Hepatocyte (in vitro differentiated cells): ENCODE results near the gene NAV2. TPM values are rescaled to one million over a fixed set of nuclear protein-coding genes. Genes with fewer than 3 reads are reported as not detected.

Source experiments
- DNase-seq: peaks from one replicate; pipeline ENCODE4 v3.0.0-alpha.2; 2016; ENCODE audit warnings: low spot score
- H2AFZ ChIP-seq: fragments of 200-600 bp; sonication (generic); 2 replicates; pipeline ENCODE4 v1.6.0; 2016; ENCODE audit warnings: antibody characterized with exemption, mild to moderate bottlenecking
- H3K27ac ChIP-seq: fragments of 200-600 bp; sonication (generic); 2 replicates; pipeline ENCODE4 v1.5.1; 2016; ENCODE audit warnings: mild to moderate bottlenecking
- H3K27me3 ChIP-seq: fragments of 200-600 bp; sonication (generic); 2 replicates; pipeline ENCODE4 v1.6.1; 2016
- H3K36me3 ChIP-seq: fragments of 200-600 bp; sonication (generic); replicated peaks from 2 replicates; pipeline ENCODE4 v1.5.1; 2016; ENCODE audit warnings: low read depth; ENCODE audit not compliant: insufficient read depth
- H3K4me1 ChIP-seq: fragments of 200-600 bp; sonication (generic); 2 replicates; pipeline ENCODE4 v1.5.1; 2016; ENCODE audit warnings: mild to moderate bottlenecking, moderate library complexity; ENCODE audit not compliant: insufficient read depth
- H3K4me2 ChIP-seq: fragments of 200-600 bp; sonication (generic); 2 replicates; pipeline ENCODE4 v1.6.0; 2016
- H3K4me3 ChIP-seq: fragments of 200-600 bp; sonication (generic); 2 replicates; pipeline ENCODE4 v1.5.1; 2016; ENCODE audit warnings: mild to moderate bottlenecking
- H3K79me2 ChIP-seq: fragments of 200-600 bp; sonication (generic); 2 replicates; pipeline ENCODE4 v1.6.0; 2017; ENCODE audit warnings: mild to moderate bottlenecking
- H3K9me2 ChIP-seq: fragments of 200-600 bp; sonication (generic); replicated peaks from 2 replicates; pipeline ENCODE4 v1.6.0; 2017; ENCODE audit warnings: mild to moderate bottlenecking; ENCODE audit not compliant: insufficient read depth
- H3K9me3 ChIP-seq: fragments of 200-600 bp; sonication (generic); 2 replicates; pipeline ENCODE4 v1.5.1; 2016; ENCODE audit warnings: low read depth, mild to moderate bottlenecking
- H4K20me1 ChIP-seq: fragments of 200-600 bp; sonication (generic); 2 replicates; pipeline ENCODE4 v1.6.0; 2016; ENCODE audit warnings: mild to moderate bottlenecking; ENCODE audit not compliant: insufficient read depth, poor library complexity, severe bottlenecking
- EZH2 ChIP-seq: fragments of 200-600 bp; sonication (generic); IDR thresholded peaks from 2 replicates; pipeline ENCODE4 v1.6.1; 2016; ENCODE audit warnings: antibody characterized with exemption, mild to moderate bottlenecking, borderline replicate concordance
- EZH2phosphoT487 ChIP-seq: fragments of 200-600 bp; sonication (generic); IDR thresholded peaks from one replicate; pipeline ENCODE4 v1.6.1; 2018; ENCODE audit warnings: antibody characterized with exemption, mild to moderate bottlenecking, low read depth, moderate library complexity; ENCODE audit not compliant: unreplicated experiment, severe bottlenecking
- WGBS: methylation state at CpG from one replicate; pipeline ENCODE4 v1.1.6; 2016; ENCODE audit warnings: low lambda C conversion rate; ENCODE audit errors: missing lambda C conversion rate; 5-methylcytosine and 5-hydroxymethylcytosine counted together
- polyA plus RNA-seq: library from polyadenylated mRNA; unstranded; fragments of >200 nt; fragmentation: Nextera tagmentation; extraction: Ambion mirVana; gene quantifications from 2 replicates; pipeline ENCODE4 v1.2.1, GENCODE V29; 2016
- total RNA-seq: library from RNA; depleted of rRNA; stranded (reverse); fragments of >200 nt; gene quantifications from 2 replicates; pipeline ENCODE4 v1.2.3, GENCODE V29; 2014
- TF ChIP-seq, protein P1 (sequence below): fragments of 200-600 bp; sonication (generic); IDR thresholded peaks from 2 replicates; pipeline ENCODE4 v1.5.1; 2016; ENCODE audit warnings: antibody characterized with exemption, mild to moderate bottlenecking; ENCODE audit not compliant: poor library complexity

The NAV2 gene
- total and polyA plus RNA-seq, 2 experiments from 2014 or later = 23.7 to 30.8 TPM

DNA sequence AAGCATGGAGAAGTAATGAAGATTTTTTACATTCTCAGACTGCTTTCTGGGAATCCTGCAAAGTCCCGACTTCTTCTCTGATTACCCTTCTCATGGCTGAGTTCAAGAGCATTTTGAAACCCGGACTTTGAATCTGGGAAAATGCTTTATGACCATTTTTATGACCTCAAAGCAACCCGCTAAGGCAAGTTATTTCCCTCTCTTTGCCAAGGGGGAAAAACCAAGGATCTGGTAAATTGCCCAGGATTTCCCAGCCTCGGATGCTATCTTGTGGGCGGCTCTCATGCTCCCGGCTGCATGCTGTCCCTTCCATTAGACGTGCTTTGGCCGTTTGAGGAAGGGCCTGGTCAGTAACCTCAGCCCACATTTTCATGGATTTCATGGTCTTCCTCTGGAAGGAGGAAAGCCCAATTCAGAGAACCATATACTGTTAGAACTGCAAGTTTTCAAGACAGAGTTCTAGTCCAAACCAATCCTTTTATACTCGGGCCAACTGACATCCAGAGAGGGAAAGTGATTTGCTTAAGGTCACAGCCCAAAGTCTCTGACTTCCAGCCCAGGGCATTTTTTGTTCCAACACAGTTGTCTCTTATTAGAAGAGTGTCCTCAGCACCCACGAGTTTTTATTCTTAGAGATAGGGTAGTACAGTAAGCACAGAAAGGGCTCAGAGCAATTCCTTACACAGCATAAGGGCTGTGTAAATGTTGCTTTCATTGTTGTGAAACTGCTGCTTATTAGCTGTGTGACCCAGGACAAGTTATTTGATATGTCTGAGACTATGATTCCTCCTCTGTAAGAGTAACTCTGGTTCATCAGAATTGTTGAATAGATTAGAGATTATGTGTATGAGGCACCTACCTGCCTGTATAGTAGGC lies 77.4 kb downstream of the NAV2 start:
- Histone ChIP-seq H3K4me3 (no peak overlapping the region), H3K4me2 (peak overlapping the region; percentile 44), H3K79me2 (peaks cover 58% of the 10 kb centered on the region), H3K4me1 (peaks cover 34% of the 10 kb centered on the region), H3K9me2 (no peaks in the 10 kb centered on the region), H4K20me1 (no peaks in the 10 kb centered on the region), H3K27ac (peak overlapping the region; percentile 76), H3K27me3 (no peaks in the 10 kb centered on the region), H2AFZ (no peak overlapping the region), H3K36me3 (no peaks in the 10 kb centered on the region), H3K9me3 (no peaks in the 10 kb centered on the region)
- DNase-seq = peak; percentile 69
- TF ChIP-seq EZH2 = no peak
- TF ChIP-seq, protein P1, sequence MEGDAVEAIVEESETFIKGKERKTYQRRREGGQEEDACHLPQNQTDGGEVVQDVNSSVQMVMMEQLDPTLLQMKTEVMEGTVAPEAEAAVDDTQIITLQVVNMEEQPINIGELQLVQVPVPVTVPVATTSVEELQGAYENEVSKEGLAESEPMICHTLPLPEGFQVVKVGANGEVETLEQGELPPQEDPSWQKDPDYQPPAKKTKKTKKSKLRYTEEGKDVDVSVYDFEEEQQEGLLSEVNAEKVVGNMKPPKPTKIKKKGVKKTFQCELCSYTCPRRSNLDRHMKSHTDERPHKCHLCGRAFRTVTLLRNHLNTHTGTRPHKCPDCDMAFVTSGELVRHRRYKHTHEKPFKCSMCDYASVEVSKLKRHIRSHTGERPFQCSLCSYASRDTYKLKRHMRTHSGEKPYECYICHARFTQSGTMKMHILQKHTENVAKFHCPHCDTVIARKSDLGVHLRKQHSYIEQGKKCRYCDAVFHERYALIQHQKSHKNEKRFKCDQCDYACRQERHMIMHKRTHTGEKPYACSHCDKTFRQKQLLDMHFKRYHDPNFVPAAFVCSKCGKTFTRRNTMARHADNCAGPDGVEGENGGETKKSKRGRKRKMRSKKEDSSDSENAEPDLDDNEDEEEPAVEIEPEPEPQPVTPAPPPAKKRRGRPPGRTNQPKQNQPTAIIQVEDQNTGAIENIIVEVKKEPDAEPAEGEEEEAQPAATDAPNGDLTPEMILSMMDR = no peak
- no peak for TF ChIP-seq EZH2phosphoT487
- WGBS = 28% methylated on average over 10 of the region's 10 CpGs

DNA sequence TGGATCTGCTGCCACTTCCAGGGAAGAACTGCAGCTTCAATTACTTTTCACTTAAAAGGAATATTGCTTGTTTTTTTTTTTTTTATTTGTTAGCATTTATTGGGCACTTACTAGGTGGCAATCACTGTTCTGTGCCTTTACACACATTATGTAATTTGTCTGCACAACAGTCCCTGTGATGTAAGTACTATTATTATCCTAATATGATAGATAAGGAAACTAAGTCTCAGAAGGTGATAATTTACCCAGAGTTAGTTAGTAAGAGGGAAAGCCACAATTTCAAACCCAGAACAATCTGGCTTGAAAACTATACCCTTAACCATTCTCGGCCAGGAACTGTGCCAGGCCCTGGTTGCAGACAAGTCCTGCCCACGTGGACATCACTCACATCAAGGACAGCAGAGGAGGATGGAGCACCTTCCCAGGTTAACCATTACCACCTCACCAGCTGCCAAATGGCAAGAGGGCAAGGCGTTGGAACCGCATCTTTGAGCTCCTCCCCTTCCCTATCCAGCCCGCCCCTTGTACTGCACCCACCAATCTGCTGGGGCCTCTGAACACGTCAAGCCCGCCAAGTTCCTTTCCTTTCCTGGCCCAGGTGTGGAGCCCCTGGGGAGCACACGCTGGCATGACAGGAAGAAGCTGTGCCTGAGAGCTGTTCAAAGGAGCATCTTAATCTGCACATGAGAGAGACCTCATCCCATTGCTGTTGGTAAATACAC lies 78.4 kb downstream of the NAV2 start:
- Histone ChIP-seq H2AFZ (no peak overlapping the region), H3K4me3 (no peak overlapping the region), H3K4me2 (no peak overlapping the region), H3K4me1 (peaks cover 36% of the 10 kb centered on the region), H3K79me2 (peaks cover 52% of the 10 kb centered on the region), H3K36me3 (no peaks in the 10 kb centered on the region), H4K20me1 (no peaks in the 10 kb centered on the region), H3K27ac (peak overlapping the region; percentile 76), H3K9me2 (no peaks in the 10 kb centered on the region), H3K27me3 (no peaks in the 10 kb centered on the region), H3K9me3 (no peaks in the 10 kb centered on the region)
- DNase-seq = no peak
- TF ChIP-seq EZH2phosphoT487 = no peak
- TF ChIP-seq, protein P1 = no peak
- TF ChIP-seq EZH2 = no peak
- 78% methylated on average over 7 of the region's 8 CpGs for WGBS

DNA sequence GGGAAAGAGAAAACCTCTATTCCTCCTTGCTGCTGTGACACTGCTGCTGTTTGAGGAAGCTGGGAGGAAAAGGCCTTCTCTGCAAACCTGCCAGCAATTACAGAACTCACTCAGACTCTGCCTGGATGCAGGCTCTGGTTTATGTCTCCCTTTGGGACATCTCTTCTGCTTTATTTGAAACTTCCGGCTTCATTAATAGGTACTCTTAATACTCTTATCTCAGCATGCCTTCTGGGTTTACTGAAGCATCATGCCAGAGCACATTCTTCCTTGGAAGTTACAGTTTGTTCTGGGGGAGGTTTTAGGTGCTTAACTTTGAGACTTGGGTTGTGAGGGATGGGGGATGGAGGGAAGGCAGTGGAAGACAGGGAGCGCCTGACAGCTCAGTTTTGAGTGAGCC lies 79.9 kb downstream of the NAV2 start:
- H4K20me1 ChIP-seq = no peaks in the 10 kb centered on the region
- no peak overlapping the region for H2AFZ ChIP-seq
- H3K27ac ChIP-seq = peak overlapping the region; percentile 76
- peaks cover 36% of the 10 kb centered on the region for H3K4me1 ChIP-seq
- no peaks in the 10 kb centered on the region for H3K36me3 ChIP-seq
- TF ChIP-seq EZH2phosphoT487 = no peak
- TF ChIP-seq, protein P1 = no peak
- no peak for TF ChIP-seq EZH2
- no peaks in the 10 kb centered on the region for H3K9me2 ChIP-seq
- no peaks in the 10 kb centered on the region for H3K9me3 ChIP-seq
- H3K79me2 ChIP-seq = peaks cover 53% of the 10 kb centered on the region
- DNase-seq = peak; percentile 71
- H3K4me3 ChIP-seq = no peak overlapping the region
- H3K27me3 ChIP-seq = no peaks in the 10 kb centered on the region
- peak overlapping the region; percentile 15 for H3K4me2 ChIP-seq
- WGBS = 47% methylated on average over 2 of the region's 2 CpGs
